M059J (cell line): ENCODE measurements around the gene SND1. TPM values are rescaled to one million over a fixed set of nuclear protein-coding genes. Genes with fewer than 3 reads are reported as not detected.

Experiments
- DNase-seq: peaks from one replicate; pipeline ENCODE4 v3.0.0-alpha.2; 2012; ENCODE audit warnings: low read depth
- total RNA-seq: library from RNA; depleted of rRNA; stranded (reverse); fragments of >200 nt; shearing (Covaris generic); gene quantifications from 2 replicates; pipeline ENCODE4 v1.2.3, GENCODE V29; 2014

The SND1 gene
- total RNA-seq, 1 experiment from 2014 or later, result 171 TPM

DNA sequence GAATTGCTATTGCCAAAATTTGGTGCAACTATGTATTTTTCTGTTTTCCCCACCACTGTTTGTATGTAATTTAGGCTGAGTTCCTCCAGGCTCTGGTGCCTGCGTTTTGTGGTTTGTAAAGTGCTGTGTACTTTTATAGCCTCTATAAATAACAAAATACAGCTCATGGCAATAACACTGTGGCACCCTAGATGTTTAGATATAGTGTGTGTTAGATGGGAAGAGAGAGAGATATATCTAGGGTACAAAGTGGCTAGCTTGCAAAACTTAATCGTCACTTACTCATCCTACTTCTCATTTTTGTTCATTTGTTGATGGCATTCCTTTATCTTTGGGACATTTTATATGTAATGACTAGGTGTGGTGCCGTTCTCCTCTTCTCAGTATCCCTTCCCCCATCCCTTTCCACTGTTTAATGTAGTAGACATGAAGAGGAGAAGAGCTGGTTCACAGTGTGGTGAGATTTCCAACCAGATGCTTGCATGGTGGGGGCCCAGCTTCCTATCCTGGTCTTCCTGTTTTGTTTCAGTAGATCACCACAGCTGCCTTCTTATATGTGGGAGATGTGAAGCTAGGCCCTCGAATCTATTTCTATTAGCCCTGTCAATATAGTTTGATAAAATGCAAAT, 115.0 kb downstream of the SND1 start:
- DNase-seq, result no peak

DNA sequence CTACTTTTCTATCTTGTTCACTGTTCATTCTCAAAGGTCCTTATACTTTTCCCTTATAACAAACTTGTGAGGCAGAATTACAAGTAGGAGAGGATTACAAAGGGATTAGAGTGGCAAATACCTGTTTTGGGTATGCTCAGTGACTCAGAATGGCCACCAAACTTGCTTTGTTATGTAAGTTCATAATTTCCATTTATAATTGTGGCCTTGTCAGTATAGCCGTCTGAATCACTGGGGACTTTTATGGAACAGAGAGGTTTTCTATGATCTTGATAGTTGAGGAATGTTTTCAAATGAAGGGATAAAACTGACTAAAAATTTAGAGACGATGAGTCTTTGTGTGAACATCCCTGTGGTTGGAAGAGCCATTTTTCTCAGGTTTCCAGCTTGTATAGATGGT, 116.2 kb downstream of the SND1 start:
- DNase-seq, result no peak

DNA sequence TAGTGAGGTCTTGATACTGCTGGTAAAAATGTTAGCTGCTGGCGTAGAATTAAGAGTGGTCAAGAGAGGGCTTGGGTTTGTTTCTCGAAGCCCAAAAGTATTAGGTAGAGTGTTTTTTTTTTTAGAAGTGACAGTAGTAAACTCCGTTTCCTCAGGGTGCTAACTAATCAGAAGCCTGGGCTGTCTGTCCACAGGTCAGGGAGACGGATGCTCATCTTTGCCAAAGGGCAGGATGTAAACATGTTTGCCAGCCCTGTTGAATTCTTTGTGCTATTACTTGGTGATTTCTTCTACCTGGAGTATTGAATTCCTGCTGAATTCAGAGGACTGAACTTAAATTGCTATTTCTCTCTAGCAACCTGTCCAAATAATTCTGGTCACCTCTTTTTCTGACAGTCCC, 117.1 kb downstream of the SND1 start:
- no peak for DNase-seq

DNA sequence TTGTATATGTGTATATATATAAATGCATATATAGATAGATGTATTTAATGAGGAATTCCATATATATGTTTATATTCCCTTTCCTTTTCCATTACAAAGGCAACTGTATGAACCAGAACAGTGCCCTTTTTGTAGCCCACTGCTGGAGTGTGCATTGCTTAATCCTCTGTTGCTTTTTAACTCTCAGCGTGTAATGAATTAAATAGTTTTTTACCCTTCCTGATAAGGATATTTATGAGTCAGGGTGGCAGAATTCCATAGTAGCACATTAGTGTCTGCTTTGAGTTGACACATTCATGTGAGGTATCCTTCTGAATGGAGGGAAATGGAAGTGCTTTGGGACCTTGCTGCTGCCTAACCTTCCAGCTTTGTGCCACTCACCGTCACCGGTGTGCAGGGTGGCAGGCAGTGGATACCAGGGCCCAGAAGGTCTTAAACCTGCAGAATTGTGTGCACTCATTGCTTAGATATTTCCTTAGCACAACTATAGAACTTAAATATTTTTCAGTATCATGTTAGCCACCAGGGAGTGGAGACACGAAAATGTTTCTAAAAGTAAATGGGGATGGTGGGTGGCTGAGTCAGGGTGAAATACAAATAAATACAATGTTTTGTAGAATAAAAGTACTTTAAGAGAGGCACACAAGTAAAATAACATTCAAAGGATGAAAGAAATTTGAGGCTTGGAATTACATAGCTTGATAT, 117.9 kb downstream of the SND1 start:
- peak; percentile 36 for DNase-seq

DNA sequence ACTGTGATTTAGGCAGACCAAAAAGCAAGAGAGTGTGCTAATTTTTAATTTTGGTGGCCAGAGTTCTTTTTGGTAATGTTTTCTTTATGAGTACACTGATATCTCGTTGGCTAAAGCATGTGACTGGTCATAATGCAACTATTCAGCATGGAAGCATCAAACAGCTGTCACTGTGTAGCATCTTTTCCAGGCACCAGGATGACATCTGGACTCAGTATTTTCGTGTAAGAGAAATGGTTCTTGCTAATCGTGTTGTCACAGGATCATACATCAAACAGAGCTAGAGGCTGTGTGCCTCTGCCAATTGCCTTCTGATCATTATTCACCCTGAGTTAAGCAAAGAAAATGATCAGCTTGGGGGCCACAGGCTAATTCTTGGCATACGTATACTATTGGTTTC, 118.9 kb downstream of the SND1 start:
- DNase-seq, result no peak

DNA sequence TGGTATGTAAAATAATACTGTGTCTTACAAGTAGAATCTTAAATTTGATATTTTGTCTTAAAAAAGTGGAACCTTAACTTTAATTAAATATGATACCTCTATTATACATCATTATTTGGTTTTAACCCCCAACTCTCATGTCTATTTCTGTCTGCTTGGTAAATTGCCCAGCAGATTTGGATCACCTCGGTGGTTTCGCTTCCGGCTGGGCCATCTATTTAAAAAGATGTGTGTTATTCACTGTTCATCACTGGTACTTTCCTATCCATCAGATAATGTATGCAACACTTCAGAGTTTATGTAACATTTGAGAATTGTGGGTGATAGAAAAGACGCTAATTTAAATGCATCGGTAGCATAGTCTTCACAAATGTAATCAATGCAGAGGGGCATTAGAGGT, 119.7 kb downstream of the SND1 start:
- DNase-seq, result no peak

DNA sequence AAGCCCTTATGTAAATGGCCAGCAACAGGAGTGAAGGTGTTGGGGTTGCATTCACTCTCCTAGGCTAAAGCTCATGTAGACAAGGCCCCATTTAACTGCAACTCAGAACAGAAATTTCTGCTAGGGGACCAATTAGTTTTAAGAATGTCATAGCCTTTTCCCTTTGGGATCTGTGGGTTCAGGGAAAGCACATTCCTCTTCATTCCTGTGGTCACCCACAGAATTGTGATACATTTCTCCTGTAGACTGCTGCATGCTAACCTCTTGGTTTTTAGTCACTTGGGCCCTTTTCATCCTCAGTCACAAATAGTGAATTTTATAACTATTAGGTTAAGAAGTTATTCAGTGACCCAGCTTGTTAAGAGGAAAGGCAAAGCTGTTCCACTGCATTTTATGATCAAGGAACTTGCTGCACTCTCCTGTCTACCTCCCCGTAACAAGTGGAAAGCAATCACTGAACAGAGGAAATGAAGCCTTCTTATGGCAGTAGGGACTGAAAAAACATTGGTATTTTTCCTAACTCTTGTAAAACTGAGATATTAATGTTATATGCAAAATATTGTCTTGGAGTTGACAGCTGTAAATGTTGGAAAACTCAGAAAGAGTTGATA, 124.9 kb downstream of the SND1 start:
- DNase-seq, result peak; percentile 93

DNA sequence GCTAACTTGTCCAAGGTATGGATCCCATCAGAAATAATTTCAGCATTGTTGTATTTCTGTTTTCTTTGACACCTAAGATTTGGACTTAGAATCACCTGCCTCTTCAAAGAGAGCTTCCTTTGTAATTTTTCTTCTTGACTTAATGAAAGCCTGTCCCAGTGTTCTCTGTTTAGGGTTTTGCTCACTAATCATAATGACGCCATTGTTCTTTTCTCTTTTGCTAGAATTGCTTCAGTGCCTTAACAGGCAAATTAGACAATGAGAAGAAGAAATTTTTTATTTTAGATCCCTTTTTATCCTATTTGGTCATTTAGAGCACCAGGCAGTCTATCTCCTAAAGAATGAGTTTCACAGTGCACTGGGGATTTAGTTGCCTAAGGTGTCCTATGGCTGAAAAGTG, 128.5 kb downstream of the SND1 start:
- no peak for DNase-seq

DNA sequence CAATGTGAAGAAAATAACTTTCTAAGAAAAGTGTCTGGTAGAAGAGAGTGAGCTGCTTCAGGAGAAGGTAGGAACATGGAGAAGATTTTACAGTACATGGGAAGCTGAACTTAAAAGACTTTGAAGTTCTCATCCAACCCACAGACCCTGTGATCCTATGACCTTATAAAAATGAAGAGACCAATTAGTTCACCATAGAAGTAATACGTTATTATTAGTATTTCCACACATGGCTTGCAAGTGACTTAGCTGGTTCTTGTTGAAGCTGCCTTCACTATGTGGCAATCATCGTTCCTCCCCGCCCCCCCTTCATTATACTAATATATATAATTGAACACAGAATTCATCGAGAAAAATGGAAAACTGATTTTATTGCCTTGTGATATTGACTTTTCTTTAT, 129.1 kb downstream of the SND1 start:
- no peak for DNase-seq

DNA sequence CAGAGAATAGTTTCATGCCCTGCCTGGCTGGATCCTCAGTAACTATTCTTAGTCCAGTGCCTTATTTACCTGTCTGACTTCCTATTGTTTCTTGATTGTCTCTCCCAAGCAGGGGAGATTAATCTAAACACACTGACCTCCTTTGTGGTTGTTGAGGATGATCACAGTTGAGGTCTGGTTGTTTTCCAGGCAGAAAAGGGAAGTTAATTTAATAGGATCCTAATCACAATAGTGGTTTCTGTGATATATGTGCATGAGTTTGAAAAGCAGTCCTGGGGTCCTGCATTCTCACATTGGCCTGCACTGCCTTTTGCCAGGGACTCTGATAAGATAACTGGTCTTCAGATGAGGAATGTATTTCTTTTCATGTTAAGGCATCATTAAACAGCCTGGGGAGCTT, 130.1 kb downstream of the SND1 start:
- DNase-seq, result no peak

DNA sequence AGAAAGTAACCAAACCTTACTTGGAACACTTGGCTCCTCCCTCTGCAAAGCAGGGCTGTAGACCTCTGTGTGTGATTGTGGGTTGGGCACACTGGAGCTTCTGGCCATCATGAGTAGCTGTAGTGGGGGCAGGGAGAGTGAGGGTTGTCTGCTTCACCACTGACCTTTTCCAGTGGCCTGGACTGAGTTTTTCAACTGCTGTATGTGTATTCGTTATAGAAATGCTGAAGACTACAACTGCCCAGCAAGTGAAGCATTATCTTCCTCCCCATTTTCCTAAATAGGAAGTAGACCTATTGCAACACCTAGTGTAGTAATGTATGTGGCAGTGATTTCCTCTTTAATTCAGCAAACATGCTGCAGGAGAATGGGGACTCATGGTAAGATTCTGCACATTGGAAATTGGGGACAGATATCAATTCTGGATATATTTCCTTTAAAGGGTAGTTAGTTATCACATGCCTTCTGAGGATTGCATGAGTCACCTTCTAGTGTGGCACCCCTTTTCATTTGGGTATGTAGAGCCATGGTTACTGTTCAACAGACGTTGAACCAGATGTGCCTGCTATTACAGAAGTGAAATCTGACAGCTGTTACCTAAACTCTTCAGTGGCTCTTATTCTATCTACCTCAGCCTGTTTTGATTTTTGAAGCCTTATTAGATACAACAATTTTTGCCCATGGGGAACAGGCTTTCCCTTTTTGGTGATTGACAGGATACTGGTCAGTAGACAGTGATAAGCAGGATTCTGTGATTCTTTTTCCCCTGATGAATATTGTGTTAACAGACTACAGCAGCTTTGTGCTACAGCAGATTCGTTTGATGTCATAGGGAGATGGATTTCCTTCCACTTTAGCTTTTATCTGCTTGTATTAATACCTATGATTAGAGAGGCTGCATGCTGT, 130.9 kb downstream of the SND1 start:
- DNase-seq, result no peak

DNA sequence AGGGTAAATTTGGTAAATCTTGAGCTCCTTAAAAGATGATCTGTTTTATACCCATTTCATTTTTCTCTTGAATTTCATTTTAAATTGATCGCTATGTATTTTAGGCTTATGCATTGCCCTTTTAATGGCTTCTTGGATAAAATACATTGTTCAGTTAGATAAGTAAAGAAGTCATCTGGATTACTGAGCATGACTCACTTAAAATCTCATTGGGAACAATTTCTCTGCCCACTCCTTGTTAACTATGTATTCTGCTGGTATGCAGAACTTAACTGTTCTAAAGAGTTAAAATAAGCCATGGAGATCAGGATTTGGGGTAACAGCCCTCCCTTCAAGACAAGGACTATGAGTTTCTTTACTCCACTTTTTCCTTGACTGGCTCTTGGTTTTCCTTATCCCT, 134.2 kb downstream of the SND1 start:
- DNase-seq, result no peak

DNA sequence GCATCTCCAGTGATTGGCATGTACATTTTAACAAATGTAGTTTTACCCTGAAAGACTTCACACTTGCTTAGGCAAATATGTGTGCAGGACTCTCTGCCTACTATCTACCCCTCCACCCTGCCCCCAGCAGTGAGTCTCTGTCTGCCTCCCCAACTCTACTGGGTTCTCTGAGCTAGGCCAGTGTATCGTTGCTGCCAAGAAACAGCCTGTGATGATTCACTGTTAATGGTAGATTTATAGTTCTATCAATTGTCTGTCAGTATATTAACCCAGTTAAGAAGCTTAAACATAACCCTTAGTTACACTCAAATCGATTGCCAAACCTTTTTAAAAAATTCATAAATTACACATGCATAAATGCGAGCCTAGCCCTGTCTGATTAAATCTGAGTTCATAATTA, 137.0 kb downstream of the SND1 start:
- DNase-seq, result peak; percentile 21

DNA sequence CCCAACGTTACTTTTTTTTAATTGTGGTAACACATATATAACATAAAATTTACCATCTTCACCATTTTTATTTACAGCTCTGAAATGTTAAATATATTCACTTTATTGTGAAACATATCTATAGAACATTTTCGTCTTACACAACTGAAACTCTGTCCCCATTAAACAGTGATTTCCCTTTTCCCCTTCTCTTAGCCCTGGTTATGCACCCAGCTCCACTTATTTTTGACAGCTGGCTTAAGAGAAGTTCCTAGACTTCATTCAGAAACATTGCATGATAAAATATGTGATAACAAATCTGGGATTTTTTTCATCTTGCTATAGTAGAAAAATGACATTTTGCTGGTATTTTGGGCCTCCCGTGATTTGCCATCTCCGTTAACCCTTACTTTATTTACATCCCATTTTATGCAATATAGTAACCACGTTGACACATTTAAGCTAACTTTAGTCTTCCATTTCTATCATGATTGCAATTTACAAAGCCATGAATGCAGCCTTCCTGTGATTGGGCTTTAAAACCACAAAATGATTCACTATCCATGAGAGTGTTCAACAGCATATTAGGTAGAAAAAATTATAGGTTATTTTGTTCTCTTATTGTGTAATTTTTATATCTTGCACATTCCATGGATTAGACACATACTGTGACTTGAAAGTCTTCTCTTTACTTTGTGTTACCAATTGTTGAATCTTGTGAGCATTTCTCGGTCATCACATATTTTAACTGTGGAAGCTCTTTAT, 139.6 kb downstream of the SND1 start:
- DNase-seq, result peak; percentile 54

DNA sequence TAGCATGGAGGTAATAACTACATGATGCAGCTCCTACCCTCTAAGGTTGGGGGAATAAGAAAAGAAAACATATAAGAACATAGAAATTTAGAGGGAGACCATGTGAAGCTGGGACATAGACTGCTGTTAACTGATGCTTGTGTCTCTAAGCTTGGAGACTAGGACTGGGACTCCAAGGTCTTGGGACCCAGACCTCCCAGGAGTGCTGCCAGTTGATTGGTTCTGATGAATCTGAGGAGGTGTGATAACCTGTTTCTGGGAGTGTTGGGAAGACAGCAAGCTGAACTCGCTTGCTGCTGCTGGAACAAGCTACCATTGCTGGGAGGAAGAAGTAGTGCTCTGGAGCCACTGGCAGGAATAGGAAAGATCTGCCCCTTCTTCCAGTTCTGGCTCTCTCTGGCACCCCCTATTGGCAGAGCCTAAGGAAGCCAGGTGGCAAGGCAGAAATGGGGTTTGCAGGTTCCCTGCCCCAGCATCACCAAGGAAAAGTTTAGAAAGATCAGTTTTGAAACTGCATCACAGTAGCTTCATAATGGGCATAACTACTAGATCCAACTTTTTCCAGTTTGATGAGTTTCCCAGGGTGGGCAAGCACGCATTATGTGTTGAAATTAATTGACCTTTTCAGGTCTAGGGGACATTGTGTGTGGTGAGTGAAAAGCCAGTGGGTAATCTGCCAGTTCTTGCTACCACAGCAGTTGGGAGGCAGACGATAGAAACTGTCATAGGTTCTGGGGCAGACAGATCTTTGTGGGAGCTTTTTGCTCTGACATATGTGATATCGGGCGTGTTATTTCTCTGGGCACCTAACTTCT, 140.7 kb downstream of the SND1 start:
- DNase-seq, result peak; percentile 29

DNA sequence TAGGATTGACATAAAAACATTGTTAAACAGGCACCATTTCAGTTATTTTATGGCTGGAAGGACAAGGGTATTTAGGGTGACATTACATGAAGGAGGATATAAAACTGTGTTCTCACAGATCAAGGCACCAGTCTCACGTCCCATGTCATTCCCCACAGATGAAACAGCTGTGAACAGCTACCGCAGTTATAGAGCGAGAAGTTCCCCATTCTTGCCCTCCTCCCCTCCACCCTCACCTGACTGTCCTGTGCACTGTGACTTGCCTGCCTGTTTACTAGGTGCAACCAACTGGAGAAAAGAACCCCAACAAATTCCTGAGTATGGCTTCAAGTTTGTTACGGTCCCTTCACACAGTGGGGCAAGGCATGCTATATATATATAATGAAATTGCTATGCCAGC, 141.6 kb downstream of the SND1 start:
- no peak for DNase-seq

DNA sequence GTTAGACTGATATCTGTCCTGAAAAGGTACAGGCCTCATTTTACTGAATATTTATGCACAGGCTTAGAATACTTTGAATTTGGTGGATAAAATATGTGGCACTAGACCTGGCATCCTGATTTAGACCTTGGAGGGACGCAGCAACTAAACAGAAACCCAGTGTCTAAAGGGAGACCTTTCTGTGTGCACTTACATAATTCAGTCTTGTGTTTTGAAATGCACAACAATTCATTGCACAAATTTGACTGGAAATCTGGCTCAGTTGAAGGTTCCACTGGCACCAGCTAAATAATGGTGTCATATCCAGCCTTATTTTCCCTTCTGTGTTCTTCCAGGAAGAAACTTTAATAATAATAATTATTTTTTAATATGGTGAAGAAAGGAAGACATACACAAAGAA, 142.1 kb downstream of the SND1 start:
- no peak for DNase-seq

DNA sequence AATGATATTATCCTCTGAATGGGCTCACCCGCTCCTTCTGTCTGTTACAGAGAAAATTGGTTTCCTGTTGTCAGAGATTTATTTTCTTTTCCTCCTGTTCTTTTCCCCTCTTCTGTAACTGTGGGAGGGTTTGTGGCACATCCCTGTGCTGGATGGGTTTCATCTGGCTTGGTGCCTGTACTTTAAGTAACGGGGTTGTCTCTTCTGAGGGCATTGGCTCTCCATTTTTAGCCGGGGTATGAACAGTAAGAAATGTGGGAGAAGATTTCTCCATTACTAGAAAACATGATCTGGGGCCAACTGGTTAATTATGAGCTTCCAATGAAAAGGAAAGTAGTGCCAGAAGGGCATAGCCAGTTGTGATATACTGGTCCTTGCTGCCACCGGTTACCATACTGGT, 142.6 kb downstream of the SND1 start:
- DNase-seq, result no peak

DNA sequence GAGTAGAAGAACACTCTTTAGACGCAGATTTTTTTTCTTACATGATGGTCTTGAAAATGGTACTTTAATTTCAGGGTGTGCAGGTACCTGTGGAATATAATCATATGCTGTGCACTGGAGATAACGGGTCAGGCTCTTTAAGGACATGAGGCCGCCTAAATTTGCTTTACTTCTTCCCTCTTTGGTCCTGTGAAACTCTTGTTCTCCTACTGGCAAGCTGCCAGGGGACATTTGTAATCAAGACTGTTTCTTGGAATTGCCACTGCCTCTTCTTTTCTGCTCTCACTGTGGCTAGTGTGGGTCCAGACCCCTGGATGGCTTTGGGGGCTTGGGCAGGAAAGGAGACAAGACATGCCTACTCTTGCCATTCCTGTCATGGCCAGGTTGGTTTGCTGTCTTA, 146.0 kb downstream of the SND1 start:
- DNase-seq, result no peak

DNA sequence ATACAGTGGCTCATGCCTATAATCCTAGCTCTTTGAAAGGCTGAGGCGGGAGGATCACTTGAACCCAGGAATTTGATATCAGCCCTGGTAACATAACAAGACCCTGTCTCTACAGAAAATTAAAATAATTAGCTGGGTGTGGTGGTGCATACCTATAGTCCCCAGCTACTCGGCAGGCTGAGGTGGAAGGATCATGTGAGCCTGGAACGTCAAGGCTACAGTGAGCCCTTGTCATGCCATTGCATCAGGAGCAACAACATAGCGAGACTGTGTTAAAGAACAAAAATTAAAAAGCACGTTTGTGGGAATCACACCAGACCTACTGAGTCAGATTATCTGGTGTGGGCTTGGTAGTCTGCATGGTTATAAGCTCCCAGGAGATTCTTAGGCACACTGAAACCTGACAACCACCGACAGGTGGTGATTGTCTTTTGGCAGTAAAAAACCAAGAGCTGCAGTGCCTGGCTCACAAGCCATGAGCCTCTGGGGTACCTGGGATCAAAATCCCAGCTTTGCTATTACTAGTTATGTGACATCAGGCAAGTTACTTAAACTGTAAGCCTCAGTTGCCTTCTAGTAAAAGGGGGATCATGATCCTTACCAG, 146.9 kb downstream of the SND1 start:
- DNase-seq, result no peak
